Sigmoid colon (tissue), 7 donors: Measurements from ENCODE around the gene MFAP5. TPM values are rescaled to one million over a fixed set of nuclear protein-coding genes. Genes with fewer than 3 reads are reported as not detected.

Experiments used
- DNase-seq: peaks from one replicate; pipeline ENCODE4 v3.0.0-alpha.2; 2019
- H3K27ac ChIP-seq, 4 donors: fragments of 200-600 bp; sonication (generic); one replicate each; pipeline ENCODE4 v1.5.1; 2016 to 2019; ENCODE audit warnings: mild to moderate bottlenecking in 1 of 4
- H3K27me3 ChIP-seq, 3 donors: fragments of 200-600 bp; sonication (generic); one replicate each; pipeline ENCODE4 v1.5.1; 2019; ENCODE audit warnings: mild to moderate bottlenecking in 1 of 3
- H3K36me3 ChIP-seq, 4 donors: fragments of 200-600 bp; sonication (generic); one replicate each; pipeline ENCODE4 v1.5.1; 2016 to 2019
- H3K4me1 ChIP-seq, 4 donors: fragments of 200-600 bp; sonication (generic); one replicate each; pipeline ENCODE4 v1.5.1; 2017 to 2019
- H3K4me3 ChIP-seq, 4 donors: fragments of 200-600 bp; sonication (generic); one replicate each; pipeline ENCODE4 v1.5.1; 2017 to 2019; ENCODE audit warnings: mild to moderate bottlenecking in 2 of 4, moderate library complexity in 1 of 4
- H3K9me3 ChIP-seq, 4 donors: fragments of 200-600 bp in 3 of 4; sonication (generic) in 3 of 4; one replicate each; pipeline versions ENCODE4 v1.5.1 to v1.6.1; 2013 to 2019
- CTCF ChIP-seq, 4 experiments: fragments of 450-650 bp in 3 of 4; fragments of 200-600 bp in 1 of 4; IDR thresholded peaks; one replicate each; pipeline ENCODE4 v1.5.1; 2016 to 2019; ENCODE audit warnings: antibody characterized with exemption in 4 of 4, mild to moderate bottlenecking in 3 of 4, moderate library complexity in 2 of 4
- EP300 ChIP-seq, 4 donors: sonication (generic); formaldehyde crosslinking; IDR thresholded peaks; one replicate each; pipeline ENCODE4 v1.6.1; 2017; ENCODE audit warnings: antibody characterized with exemption in 4 of 4
- POLR2A ChIP-seq, 2 donors: fragments of 450-650 bp; IDR thresholded peaks; one replicate each; pipeline ENCODE4 v1.6.1; 2016; ENCODE audit warnings: antibody characterized with exemption in 2 of 2, mild to moderate bottlenecking in 2 of 2, moderate library complexity in 2 of 2
- POLR2AphosphoS5 ChIP-seq, 4 donors: sonication (generic); formaldehyde crosslinking; IDR thresholded peaks; one replicate each; pipeline ENCODE4 v1.6.1; 2017; ENCODE audit warnings: antibody characterized with exemption in 4 of 4
- WGBS, 2 donors: extraction: QIAGEN DNeasy Blood & Tissue Kit; methylation state at CpG; one replicate each; pipeline ENCODE4 v1.1.7; 2013; 5-methylcytosine and 5-hydroxymethylcytosine counted together
- intact Hi-C: fragments of 100-400 bp; cut with DNase I; formaldehyde crosslinking; loops from one replicate; pipeline ENCODE4 v1.15.1; 2023
- polyA plus RNA-seq, 3 donors: library from polyadenylated mRNA; stranded (reverse); fragments of 200-250 nt; gene quantifications; one replicate each; pipeline ENCODE4 v1.2.3, GENCODE V29; 2013
- total RNA-seq, 4 donors: library from RNA; depleted of rRNA; stranded (reverse); fragments of >200 nt; gene quantifications; one replicate each; pipeline ENCODE4 v1.1.0, GENCODE V29; 2016
- donor health status: healthy with polysubstance abuse.
- donor health status: Bipolar disorder and iron deficiency.
- donor health status: healthy.

Gene MFAP5
- total and polyA plus RNA-seq, 7 donors: 6.2 to 313 (median 36.0) TPM

DNA sequence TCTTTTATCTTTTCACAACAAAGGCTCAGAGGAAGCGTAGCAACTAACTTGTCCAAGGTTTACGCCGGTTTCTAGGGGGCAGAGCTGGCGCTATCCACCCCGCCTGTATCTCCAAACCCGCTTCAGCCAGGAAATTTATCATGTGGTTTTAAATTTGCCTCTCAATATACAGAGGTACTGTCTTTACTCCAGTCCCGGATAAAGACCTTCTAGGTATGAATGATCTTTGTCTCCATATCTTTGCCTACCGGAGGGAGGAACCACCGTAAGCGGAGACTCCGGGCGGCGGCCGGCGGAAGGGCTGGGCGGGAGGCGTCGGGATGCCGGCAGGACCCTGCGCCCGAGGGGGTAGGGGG, 34.5 kb upstream of the MFAP5 start:
- no peaks in the 10 kb centered on the region for H3K27me3 ChIP-seq
- no peak for DNase-seq
- WGBS, 2 donors: 0 to 1% methylated on average over 21 of the region's 21 CpGs
- H3K9me3 ChIP-seq: no peaks in the 10 kb centered on the region
- peaks cover 0 to 59% (median 44%) of the 10 kb centered on the region in 4 donors for H3K4me1 ChIP-seq
- peak overlapping the region; percentile 95 to 98 (median 96) for H3K27ac ChIP-seq
- peak overlapping the region; percentile 76 to 94 (median 87) for H3K4me3 ChIP-seq
- peak in 1 of 4 experiments; percentile 12 for TF ChIP-seq CTCF (IDR thresholded peaks at IDR 0.05)
- no peak for TF ChIP-seq POLR2AphosphoS5 (IDR thresholded peaks at IDR 0.05)
- H3K36me3 ChIP-seq: no peaks in the 10 kb centered on the region
- intact Hi-C loops: loop anchor here (5.0 kb wide), 1 partner anchor 660 kb away; no protein-coding TSS in a partner anchor

DNA sequence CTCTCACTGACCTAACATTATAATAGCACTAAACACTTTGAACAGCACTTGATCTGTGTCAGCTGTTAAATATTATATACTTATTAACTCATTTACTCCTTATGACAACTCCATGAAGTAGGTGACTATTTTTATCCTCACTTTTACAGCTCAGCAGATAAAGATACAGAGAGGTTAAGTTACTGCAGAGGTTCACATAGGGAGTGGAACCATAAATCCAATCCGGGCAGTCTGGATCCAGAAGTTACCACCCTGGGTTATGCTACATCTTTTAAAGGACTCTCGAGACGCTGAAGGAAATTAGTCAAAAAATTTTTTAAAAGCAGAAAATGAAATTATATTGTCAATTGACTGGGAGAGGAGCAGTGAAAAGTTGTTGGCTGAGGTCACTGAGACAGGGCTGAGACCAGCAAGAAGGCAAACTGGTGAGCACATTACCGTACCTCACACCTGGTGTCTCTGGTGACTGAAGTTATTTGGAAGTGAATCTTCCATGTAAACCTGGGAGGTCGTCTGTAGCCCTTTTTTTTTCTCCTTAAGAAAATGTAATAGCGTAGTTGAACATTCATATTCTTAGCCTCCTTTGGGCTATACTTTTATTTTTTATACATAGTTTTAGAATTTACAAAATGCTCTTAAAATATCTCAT, 33.9 kb upstream of the MFAP5 start:
- Histone ChIP-seq H3K9me3 (no peaks in the 10 kb centered on the region), H3K27me3 (no peaks in the 10 kb centered on the region), H3K4me3 (peak overlapping the region; percentile 76 to 94 (median 87)), H3K27ac (peak overlapping the region; percentile 95 to 98 (median 96)), H3K36me3 (no peaks in the 10 kb centered on the region), H3K4me1 (peaks cover 0 to 58% (median 43%) of the 10 kb centered on the region in 4 donors)
- intact Hi-C loops: loop anchor here (5.0 kb wide), 1 partner anchor 659 kb away; no protein-coding TSS in a partner anchor
- 14 to 27% methylated on average over 6 of the region's 6 CpGs for WGBS, 2 donors
- TF ChIP-seq EP300 (IDR thresholded peaks at IDR 0.05): no peak
- TF ChIP-seq POLR2AphosphoS5 (IDR thresholded peaks at IDR 0.05): no peak
- TF ChIP-seq POLR2A (IDR thresholded peaks at IDR 0.05): no peak
- TF ChIP-seq CTCF (IDR thresholded peaks at IDR 0.05): no peak
- DNase-seq: no peak

DNA sequence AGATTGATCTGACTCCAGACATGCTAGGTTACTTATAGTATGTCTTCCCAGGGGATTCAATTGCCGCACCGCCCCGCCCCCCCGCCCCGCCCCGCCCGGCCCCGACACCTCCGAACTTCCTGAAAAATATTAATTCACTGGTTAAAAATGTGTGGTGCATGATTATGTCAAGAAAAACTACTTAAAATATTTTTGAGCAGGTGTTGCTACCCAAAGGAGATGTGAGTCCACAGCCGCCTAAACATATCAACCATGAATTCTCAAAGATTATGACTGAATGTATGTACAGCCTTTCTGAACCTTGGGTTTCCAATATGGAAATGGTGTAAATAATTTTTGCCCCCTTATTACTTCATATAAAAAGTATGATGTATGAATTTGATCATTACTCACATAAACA, 32.5 kb upstream of the MFAP5 start:
- no peaks in the 10 kb centered on the region for H3K9me3 ChIP-seq
- H3K4me1 ChIP-seq: peaks cover 0 to 46% (median 36%) of the 10 kb centered on the region in 4 donors
- intact Hi-C loops: loop anchor here (5.0 kb wide), 1 partner anchor 658 kb away; no protein-coding TSS in a partner anchor
- H3K27ac ChIP-seq: no peak overlapping the region
- TF ChIP-seq POLR2AphosphoS5 (IDR thresholded peaks at IDR 0.05) (no peak), POLR2A (IDR thresholded peaks at IDR 0.05) (no peak), EP300 (IDR thresholded peaks at IDR 0.05) (no peak), CTCF (IDR thresholded peaks at IDR 0.05) (no peak)
- no peak for DNase-seq
- no peak overlapping the region for H3K4me3 ChIP-seq
- H3K36me3 ChIP-seq: no peaks in the 10 kb centered on the region
- no peaks in the 10 kb centered on the region for H3K27me3 ChIP-seq
- 69 to 85% methylated on average over 10 of the region's 10 CpGs for WGBS, 2 donors

- no peaks in the 10 kb centered on the region for H3K27me3 ChIP-seq
- no peaks in the 10 kb centered on the region for H3K36me3 ChIP-seq
- DNase-seq: peak; percentile 84
- no peaks in the 10 kb centered on the region for H3K9me3 ChIP-seq
- no peak overlapping the region for H3K4me3 ChIP-seq
- 2 to 14% methylated on average over 5 of the region's 5 CpGs for WGBS, 2 donors
- peak overlapping the region; percentile 60 to 86 (median 84) for H3K27ac ChIP-seq
- peak; percentile 20 to 59 (median 28) for TF ChIP-seq POLR2AphosphoS5 (IDR thresholded peaks at IDR 0.05)
- TF ChIP-seq POLR2A (IDR thresholded peaks at IDR 0.05): no peak
- TF ChIP-seq CTCF (IDR thresholded peaks at IDR 0.05): no peak
- peak in 1 of 4 donors; percentile 60 for TF ChIP-seq EP300 (IDR thresholded peaks at IDR 0.05)
- intact Hi-C loops: loop anchor here (5.0 kb wide), 1 partner anchor 50 kb away; no protein-coding TSS in a partner anchor
- H3K4me1 ChIP-seq: peaks cover 0 to 57% (median 38%) of the 10 kb centered on the region in 4 donors
Observed at GRCh38 chr12:8692573-8692972, 29.9 kb upstream of the MFAP5 start.
